Measurements from ENCODE around the gene ABCC4.

ABCC4 gene

GRCh38 chr13:95075506-95075905 lies 225.7 kb downstream of the ABCC4 start:
- TF ChIP-seq, protein P1, sequence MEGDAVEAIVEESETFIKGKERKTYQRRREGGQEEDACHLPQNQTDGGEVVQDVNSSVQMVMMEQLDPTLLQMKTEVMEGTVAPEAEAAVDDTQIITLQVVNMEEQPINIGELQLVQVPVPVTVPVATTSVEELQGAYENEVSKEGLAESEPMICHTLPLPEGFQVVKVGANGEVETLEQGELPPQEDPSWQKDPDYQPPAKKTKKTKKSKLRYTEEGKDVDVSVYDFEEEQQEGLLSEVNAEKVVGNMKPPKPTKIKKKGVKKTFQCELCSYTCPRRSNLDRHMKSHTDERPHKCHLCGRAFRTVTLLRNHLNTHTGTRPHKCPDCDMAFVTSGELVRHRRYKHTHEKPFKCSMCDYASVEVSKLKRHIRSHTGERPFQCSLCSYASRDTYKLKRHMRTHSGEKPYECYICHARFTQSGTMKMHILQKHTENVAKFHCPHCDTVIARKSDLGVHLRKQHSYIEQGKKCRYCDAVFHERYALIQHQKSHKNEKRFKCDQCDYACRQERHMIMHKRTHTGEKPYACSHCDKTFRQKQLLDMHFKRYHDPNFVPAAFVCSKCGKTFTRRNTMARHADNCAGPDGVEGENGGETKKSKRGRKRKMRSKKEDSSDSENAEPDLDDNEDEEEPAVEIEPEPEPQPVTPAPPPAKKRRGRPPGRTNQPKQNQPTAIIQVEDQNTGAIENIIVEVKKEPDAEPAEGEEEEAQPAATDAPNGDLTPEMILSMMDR (IDR thresholded peaks at IDR 0.05; ENCODE audit: borderline replicate concordance, insufficient read depth, low read depth, low read length) = no peak
- H3K4me3 ChIP-seq (ENCODE audit: low read depth, low read length) = no peak overlapping the region

GRCh38 chr13:95074820-95075219 lies 226.4 kb downstream of the ABCC4 start:
- H3K4me3 ChIP-seq (ENCODE audit: low read depth, low read length) = no peak overlapping the region
- TF ChIP-seq, protein P1 (IDR thresholded peaks at IDR 0.05; ENCODE audit: borderline replicate concordance, insufficient read depth, low read depth, low read length) = no peak

DNA sequence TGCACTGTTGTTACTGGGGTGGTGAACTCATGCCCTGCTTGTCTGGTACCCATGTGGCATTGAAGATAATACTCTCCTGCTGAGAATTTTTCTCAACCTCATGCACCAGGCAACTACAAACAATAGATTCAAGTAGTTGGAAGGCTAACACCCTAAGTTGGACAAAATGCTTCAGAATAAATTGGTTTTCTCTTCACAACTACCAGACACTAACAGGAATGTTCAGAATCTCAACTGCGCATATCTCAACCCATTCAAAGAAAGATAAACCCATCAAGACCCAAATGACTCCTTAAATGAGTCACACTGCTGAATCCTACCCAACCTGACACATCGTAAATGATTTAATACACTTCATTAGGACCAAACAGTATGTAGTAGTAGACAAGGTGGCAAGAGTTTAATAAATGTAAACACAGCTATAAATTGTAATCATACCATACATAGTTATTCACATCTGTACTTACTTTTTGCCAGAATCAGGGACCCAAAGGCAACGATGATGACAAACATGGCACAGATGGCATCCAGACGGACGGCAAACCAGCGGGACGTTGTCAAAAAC lies 227.4 kb downstream of the ABCC4 start:
- TF ChIP-seq, protein P1 (IDR thresholded peaks at IDR 0.05; ENCODE audit: borderline replicate concordance, insufficient read depth, low read depth, low read length) = no peak
- H3K4me3 ChIP-seq (ENCODE audit: low read depth, low read length) = no peak overlapping the region

DNA sequence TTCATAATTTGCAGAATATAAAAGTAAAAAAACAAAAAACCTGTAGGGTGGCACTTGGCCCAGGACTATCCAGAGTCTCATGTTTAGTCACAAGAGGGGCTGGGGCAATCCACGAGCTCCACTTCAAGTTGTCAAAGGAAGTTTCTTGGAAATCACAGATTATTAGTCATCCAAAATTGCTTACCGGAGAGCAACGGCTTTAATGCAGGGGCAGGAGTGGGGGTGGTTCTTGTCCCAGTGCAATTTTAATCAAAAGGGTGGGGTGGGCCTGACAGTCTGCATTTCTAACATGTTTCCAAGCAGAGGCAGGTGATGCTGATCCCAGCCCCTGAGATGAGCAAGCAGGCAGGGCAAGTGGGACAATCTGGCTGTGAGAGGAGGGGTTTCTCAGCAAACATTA lies 233.9 kb downstream of the ABCC4 start:
- H3K4me3 ChIP-seq (ENCODE audit: low read depth, low read length) = no peak overlapping the region
- TF ChIP-seq, protein P1 (IDR thresholded peaks at IDR 0.05; ENCODE audit: borderline replicate concordance, insufficient read depth, low read depth, low read length) = no peak

- TF ChIP-seq, protein P1 (IDR thresholded peaks at IDR 0.05; ENCODE audit: borderline replicate concordance, insufficient read depth, low read depth, low read length) = no peak
- no peak overlapping the region for H3K4me3 ChIP-seq (ENCODE audit: low read depth, low read length)
These were observed 241.2 kb downstream of the ABCC4 start for GRCh38 chr13:95060014-95060519.

DNA sequence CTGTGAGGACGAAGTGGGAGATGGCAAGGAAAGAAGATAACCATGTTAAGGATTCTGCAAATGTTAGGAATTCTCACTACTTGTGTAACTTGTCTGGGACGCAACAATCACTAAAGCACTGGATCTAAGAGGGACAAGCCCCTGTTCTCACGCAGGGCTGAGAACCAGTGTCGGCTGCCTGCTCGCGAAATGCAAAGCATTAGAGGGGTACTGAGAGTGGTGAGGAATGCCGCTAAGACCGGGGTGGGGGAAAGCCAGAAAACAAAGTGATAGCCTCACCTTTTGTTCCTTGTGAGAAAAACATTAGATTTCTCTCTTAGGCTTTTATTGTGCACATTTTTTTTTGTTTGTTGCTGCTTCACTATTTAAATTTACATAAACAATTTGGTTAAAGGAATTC lies 241.9 kb downstream of the ABCC4 start:
- no peak overlapping the region for H3K4me3 ChIP-seq (ENCODE audit: low read depth, low read length)
- TF ChIP-seq, protein P1 (IDR thresholded peaks at IDR 0.05; ENCODE audit: borderline replicate concordance, insufficient read depth, low read depth, low read length) = no peak

GRCh38 chr13:95058680-95059079 lies 242.6 kb downstream of the ABCC4 start:
- H3K4me3 ChIP-seq (ENCODE audit: low read depth, low read length) = no peak overlapping the region
- TF ChIP-seq, protein P1 (IDR thresholded peaks at IDR 0.05; ENCODE audit: borderline replicate concordance, insufficient read depth, low read depth, low read length) = no peak

Measured in GM12875 (cell line).